PC-3 (cell line): ENCODE results near the gene RTKN2. TPM values are rescaled to one million over a fixed set of nuclear protein-coding genes. Genes with fewer than 3 reads are reported as not detected.

Experiments
- ATAC-seq: fragments of 200-7000 bp; cut with Tn5 transposase; 2 replicates; pipeline ENCODE4 v1.9.1; 2020; ENCODE audit warnings: mild to moderate bottlenecking, moderate library complexity
- BruUV-seq: library from RNA; stranded (reverse); fragments of 400-500 nt; replicated peaks from 2 replicates; lab custom pipeline; 2021; lab: Mats Ljungman, UMichigan
- CTCF ChIA-PET: fragments of 300-600 bp; sonication (Branson Sonifier 250); formaldehyde crosslinking; loops from one replicate; lab custom pipeline; 2022; ENCODE audit warnings: antibody characterized with exemption; lab: Charles Lee
- POLR2A ChIA-PET: fragments of 300-600 bp; sonication (Branson Sonifier 250); formaldehyde crosslinking; loops from one replicate; lab custom pipeline; 2022; ENCODE audit warnings: antibody characterized with exemption; ENCODE audit not compliant: unreplicated experiment; lab: Charles Lee
- DNase-seq: peaks from one replicate; pipeline ENCODE4 v3.0.0-alpha.2; 2015
- H2AFZ ChIP-seq: fragments of 300-600 bp; sonication (generic); 2 replicates; pipeline ENCODE4 v1.6.0; 2016; ENCODE audit warnings: antibody characterized with exemption, low read length
- H3F3A ChIP-seq: fragments of 300-600 bp; sonication (generic); one replicate; pipeline ENCODE4 v1.6.0; 2017; ENCODE audit warnings: antibody characterized with exemption, low read length, control low read depth, mild to moderate bottlenecking; ENCODE audit not compliant: unreplicated experiment
- H3K27ac ChIP-seq: fragments of 300-600 bp; sonication (generic); 2 replicates; pipeline ENCODE4 v1.5.1; 2016; ENCODE audit warnings: mild to moderate bottlenecking, low read length
- H3K27me3 ChIP-seq: fragments of 300-600 bp; sonication (generic); 2 replicates; pipeline ENCODE4 v1.6.1; 2016; ENCODE audit warnings: low read length, mixed read lengths
- H3K36me3 ChIP-seq: fragments of 300-600 bp; sonication (generic); 2 replicates; pipeline ENCODE4 v1.6.1; 2016; ENCODE audit warnings: low read depth, mixed run types, low read length, mixed read lengths
- H3K4me1 ChIP-seq: fragments of 300-600 bp; sonication (generic); 2 replicates; pipeline ENCODE4 v1.5.1; 2016; ENCODE audit warnings: low read length; ENCODE audit not compliant: insufficient read depth
- H3K4me2 ChIP-seq: fragments of 300-600 bp; sonication (generic); 2 replicates; pipeline ENCODE4 v1.6.0; 2016; ENCODE audit warnings: low read length
- H3K4me3 ChIP-seq: fragments of 300-600 bp; sonication (generic); 2 replicates; pipeline ENCODE4 v1.5.1; 2016; ENCODE audit warnings: mild to moderate bottlenecking, low read length, mixed read lengths
- H3K79me2 ChIP-seq: fragments of 300-600 bp; sonication (generic); 2 replicates; pipeline ENCODE4 v1.6.1; 2017; ENCODE audit warnings: low read length, mixed read lengths
- H3K9ac ChIP-seq: fragments of 300-600 bp; sonication (generic); 2 replicates; pipeline ENCODE4 v1.6.0; 2016; ENCODE audit warnings: mild to moderate bottlenecking, low read length
- H3K9me2 ChIP-seq: fragments of 300-600 bp; sonication (generic); replicated peaks from 2 replicates; pipeline ENCODE4 v1.6.1; 2016; ENCODE audit warnings: mixed run types, low read length, mixed read lengths
- H3K9me3 ChIP-seq: fragments of 300-600 bp; sonication (generic); 2 replicates; pipeline ENCODE4 v1.6.1; 2016; ENCODE audit warnings: low read length, mixed read lengths
- H4K20me1 ChIP-seq: fragments of 300-600 bp; sonication (generic); 2 replicates; pipeline ENCODE4 v1.6.1; 2016; ENCODE audit warnings: low read length, mixed read lengths
- EZH2 ChIP-seq: fragments of 300-600 bp; sonication (generic); IDR thresholded peaks from one replicate; pipeline ENCODE4 v1.6.1; 2017; ENCODE audit warnings: antibody characterized with exemption, mild to moderate bottlenecking, low read length; ENCODE audit not compliant: unreplicated experiment
- EZH2phosphoT487 ChIP-seq: fragments of 300-600 bp; sonication (generic); IDR thresholded peaks from 2 replicates; pipeline ENCODE4 v1.6.1; 2018; ENCODE audit warnings: mild to moderate bottlenecking, antibody characterized with exemption, low read length, borderline replicate concordance
- intact Hi-C: fragments of 100-400 bp; cut with micrococcal nuclease; formaldehyde crosslinking; loops from 2 replicates; pipeline ENCODE4 v1.9.0; 2023
- total RNA-seq: library from RNA; depleted of rRNA; stranded (reverse); fragments of >200 nt; gene quantifications from 2 replicates; pipeline ENCODE4 v1.2.3, GENCODE V29; 2014
- TF ChIP-seq, protein P1 (sequence below): fragments of 300-600 bp; sonication (generic); conservative IDR thresholded peaks from 2 replicates; pipeline ENCODE4 v1.5.1; 2017; ENCODE audit warnings: antibody characterized with exemption, low read depth, mild to moderate bottlenecking, low read length

Gene RTKN2
- total RNA-seq, 1 experiment from 2014 or later, result 26.6 TPM

- no peak for TF ChIP-seq EZH2
- TF ChIP-seq EZH2phosphoT487, result no peak
- TF ChIP-seq, protein P1, sequence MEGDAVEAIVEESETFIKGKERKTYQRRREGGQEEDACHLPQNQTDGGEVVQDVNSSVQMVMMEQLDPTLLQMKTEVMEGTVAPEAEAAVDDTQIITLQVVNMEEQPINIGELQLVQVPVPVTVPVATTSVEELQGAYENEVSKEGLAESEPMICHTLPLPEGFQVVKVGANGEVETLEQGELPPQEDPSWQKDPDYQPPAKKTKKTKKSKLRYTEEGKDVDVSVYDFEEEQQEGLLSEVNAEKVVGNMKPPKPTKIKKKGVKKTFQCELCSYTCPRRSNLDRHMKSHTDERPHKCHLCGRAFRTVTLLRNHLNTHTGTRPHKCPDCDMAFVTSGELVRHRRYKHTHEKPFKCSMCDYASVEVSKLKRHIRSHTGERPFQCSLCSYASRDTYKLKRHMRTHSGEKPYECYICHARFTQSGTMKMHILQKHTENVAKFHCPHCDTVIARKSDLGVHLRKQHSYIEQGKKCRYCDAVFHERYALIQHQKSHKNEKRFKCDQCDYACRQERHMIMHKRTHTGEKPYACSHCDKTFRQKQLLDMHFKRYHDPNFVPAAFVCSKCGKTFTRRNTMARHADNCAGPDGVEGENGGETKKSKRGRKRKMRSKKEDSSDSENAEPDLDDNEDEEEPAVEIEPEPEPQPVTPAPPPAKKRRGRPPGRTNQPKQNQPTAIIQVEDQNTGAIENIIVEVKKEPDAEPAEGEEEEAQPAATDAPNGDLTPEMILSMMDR, result no peak
- CTCF ChIA-PET, result interaction anchor here (0.6 kb wide), 1 partner anchor 95 kb away, joined by 3 read pairs; no protein-coding TSS in a partner anchor
- POLR2A ChIA-PET, result interaction anchor here (0.6 to 0.7 kb wide), 2 partner anchors 25 to 191 kb away, joined by 5 to 6 read pairs; no protein-coding TSS in a partner anchor
- peaks cover 7% of the 10 kb centered on the region; the same call in 1 of the 2 replicates for H3K36me3 ChIP-seq
- intact Hi-C loops, result loop anchor here (5.0 to 10.0 kb wide), 3 partner anchors 615 to 1423 kb away; no protein-coding TSS in a partner anchor
- no peak overlapping the region for H3K27ac ChIP-seq
- no TSS peak for BruUV-seq
- H3K27me3 ChIP-seq, result no peaks in the 10 kb centered on the region
- H3K9ac ChIP-seq, result no peak overlapping the region
- H3F3A ChIP-seq, result peaks cover 15% of the 10 kb centered on the region
- no peak overlapping the region for H3K4me3 ChIP-seq
- H3K9me3 ChIP-seq, result no peaks in the 10 kb centered on the region
- H4K20me1 ChIP-seq, result no peaks in the 10 kb centered on the region
- H3K9me2 ChIP-seq, result no peaks in the 10 kb centered on the region
- peaks cover 53% of the 10 kb centered on the region for H3K4me1 ChIP-seq
- no peak for ATAC-seq
- no peak for DNase-seq
- no peak overlapping the region for H3K4me2 ChIP-seq
- H2AFZ ChIP-seq, result no peak overlapping the region
- H3K79me2 ChIP-seq, result peaks cover 7% of the 10 kb centered on the region
These were observed 28.6 kb downstream of the RTKN2 start for GRCh38 chr10:62239994-62240393.

- no peak overlapping the region for H3K27ac ChIP-seq
These were observed 29.8 kb downstream of the RTKN2 start for GRCh38 chr10:62238880-62239279.

More at GRCh38 chr10:62238880-62239279, 29.8 kb downstream of the RTKN2 start:
- ChIA-PET CTCF (interaction anchor here (1.2 kb wide), 1 partner anchor 200 kb away, joined by 4 read pairs; no protein-coding TSS in a partner anchor), POLR2A (no interaction called here)
- peaks cover 13% of the 10 kb centered on the region for H3F3A ChIP-seq
- H3K9me2 ChIP-seq, result no peaks in the 10 kb centered on the region
- intact Hi-C loops, result loop anchor here (10.0 kb wide), 1 partner anchor 614 kb away; no protein-coding TSS in a partner anchor
- no peaks in the 10 kb centered on the region for H3K27me3 ChIP-seq
- BruUV-seq, result no TSS peak
- ATAC-seq (no peak), DNase-seq (no peak)
- H2AFZ ChIP-seq, result no peak overlapping the region
- peaks cover 9% of the 10 kb centered on the region; the same call in 1 of the 2 replicates for H3K36me3 ChIP-seq
- no peaks in the 10 kb centered on the region for H3K9me3 ChIP-seq
- no peak overlapping the region for H3K9ac ChIP-seq
- peak overlapping the region; percentile 27; the same call in 1 of the 2 replicates for H3K4me2 ChIP-seq
- TF ChIP-seq, protein P1, result no peak
- no peak for TF ChIP-seq EZH2
- TF ChIP-seq EZH2phosphoT487, result no peak
- H3K4me3 ChIP-seq, result no peak overlapping the region
- peaks cover 52% of the 10 kb centered on the region for H3K4me1 ChIP-seq
- H4K20me1 ChIP-seq, result no peaks in the 10 kb centered on the region
- peaks cover under 1% of the 10 kb centered on the region; the same call in 1 of the 2 replicates for H3K79me2 ChIP-seq
